Smooth muscle cell of the coronary artery (primary cell): ENCODE measurements around the gene MITD1. TPM values are rescaled to one million over a fixed set of nuclear protein-coding genes. Genes with fewer than 3 reads are reported as not detected.

Experiments
- total RNA-seq: library from RNA; depleted of rRNA; stranded (reverse); fragments of >200 nt; gene quantifications from 2 replicates; pipeline ENCODE4 v1.2.3, GENCODE V29; 2014; ENCODE audit warnings: low replicate concordance

The MITD1 gene
- total RNA-seq: 18.9 and 28.9 TPM in 2 replicates

GRCh38 chr2:99180755-99181623 is at the start of gene MITD1, which contains the start of gene MRPL30:
Gene MITD1 (minus strand): TSS chr2:99181058. CDS start chr2:99180981, 77 bp downstream.
Gene MRPL30 (plus strand): TSS chr2:99181184. CDS start chr2:99186204, 5,020 bp downstream.

GRCh38 chr2:99154643-99155536 is 26.0 kb downstream of the MITD1 start, which contains the start of the genes LIPT1 and TSGA10:
Gene LIPT1 (plus strand): TSS chr2:99154967. CDS start chr2:99161958, 6,991 bp downstream.
Gene TSGA10 (minus strand): TSS chr2:99154942. CDS start chr2:99109439, 45,503 bp downstream.

GRCh38 chr2:99141110-99142108 is 39.4 kb downstream of the MITD1 start, which contains the start of gene C2orf15:
Gene C2orf15 (plus strand): TSS chr2:99141707. CDS start chr2:99150559, 8,852 bp downstream.

Other genes with a start within 250 kb of the MITD1 start
- 1.2 TPM in 1 of 2 replicates, not detected in the other for gene CRACDL, start 244.8 kb downstream of the MITD1 start, total RNA-seq
- 0.12 TPM in 1 of 2 replicates, not detected in the other for gene C2orf15, start 39.4 kb downstream of the MITD1 start, total RNA-seq
- gene TSGA10, start 26.1 kb downstream of the MITD1 start, total RNA-seq: 2.3 and 2.5 TPM in 2 replicates
- gene LIPT1, start 26.1 kb downstream of the MITD1 start, total RNA-seq: 3.7 and 8.0 TPM in 2 replicates
- gene MRPL30, start 126 bp upstream of the MITD1 start, total RNA-seq: 13.6 and 31.0 TPM in 2 replicates
- gene LYG2, start 74.6 kb upstream of the MITD1 start, total RNA-seq: not detected in 2 replicates
- not detected in 2 replicates for gene LYG1, start 120.1 kb upstream of the MITD1 start, total RNA-seq
- gene TXNDC9, start 155.3 kb upstream of the MITD1 start, total RNA-seq: 8.2 and 41.6 TPM in 2 replicates
- 22.8 and 23.9 TPM in 2 replicates for gene EIF5B, start 156.3 kb upstream of the MITD1 start, total RNA-seq